Fibroblast of villous mesenchyme (primary cell): ENCODE data around the gene NTM. TPM values are rescaled to one million over a fixed set of nuclear protein-coding genes. Genes with fewer than 3 reads are reported as not detected.

Experiments used
- DNase-seq: peaks from one replicate; pipeline ENCODE4 v3.0.0-alpha.2; 2010; ENCODE audit warnings: low read depth
- H3K4me3 ChIP-seq: 2 replicates; pipeline ENCODE4 v1.5.1; 2011; ENCODE audit warnings: low read depth, mild to moderate bottlenecking, low read length
- total RNA-seq: library from RNA; depleted of rRNA; stranded (reverse); fragments of >200 nt; gene quantifications from 2 replicates; pipeline ENCODE4 v1.2.3, GENCODE V29; 2012
- TF ChIP-seq, protein P1 (sequence below): IDR thresholded peaks from 2 replicates; pipeline ENCODE4 v1.5.1; 2012; ENCODE audit warnings: low read depth, mild to moderate bottlenecking, low read length; ENCODE audit not compliant: insufficient read depth

The NTM gene
- total RNA-seq, 1 donor, result 7.3 TPM

DNA sequence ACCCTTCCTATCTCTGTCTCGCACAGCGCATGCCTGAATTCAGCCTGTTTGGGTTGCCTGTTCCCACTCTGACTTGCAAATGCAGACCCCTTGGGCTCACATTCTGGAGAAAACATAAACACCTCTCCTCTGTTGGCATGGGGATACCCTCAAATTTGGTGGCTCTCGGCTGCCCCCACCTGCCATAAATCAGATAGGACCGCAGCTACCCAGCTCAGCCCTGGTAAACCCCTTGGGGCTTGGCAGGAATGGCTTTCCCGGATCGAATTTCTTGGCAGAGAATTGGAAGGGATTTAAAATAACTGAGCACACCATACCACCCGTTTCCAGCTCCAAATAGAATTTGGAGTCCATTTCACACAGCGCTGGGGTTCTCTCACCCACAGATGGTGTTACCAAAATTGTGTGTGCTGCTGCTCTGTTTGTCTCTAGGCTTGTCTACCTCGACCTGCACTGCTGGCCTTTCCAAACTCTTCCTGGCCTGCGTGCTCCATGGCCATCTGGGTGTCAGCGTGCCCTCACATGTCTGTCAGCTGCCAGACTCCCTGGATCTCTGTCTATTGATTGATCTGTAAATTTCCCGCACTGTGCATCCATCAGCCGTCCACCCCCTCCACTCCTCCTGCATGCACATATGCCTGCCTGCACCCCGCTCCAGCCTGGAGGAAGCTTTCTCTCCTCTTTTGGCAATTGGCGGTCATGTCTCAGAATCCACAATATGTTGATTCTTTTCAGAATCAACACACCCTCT is 134.0 kb downstream of the NTM start:
- H3K4me3 ChIP-seq, result no peak overlapping the region
- TF ChIP-seq, protein P1, sequence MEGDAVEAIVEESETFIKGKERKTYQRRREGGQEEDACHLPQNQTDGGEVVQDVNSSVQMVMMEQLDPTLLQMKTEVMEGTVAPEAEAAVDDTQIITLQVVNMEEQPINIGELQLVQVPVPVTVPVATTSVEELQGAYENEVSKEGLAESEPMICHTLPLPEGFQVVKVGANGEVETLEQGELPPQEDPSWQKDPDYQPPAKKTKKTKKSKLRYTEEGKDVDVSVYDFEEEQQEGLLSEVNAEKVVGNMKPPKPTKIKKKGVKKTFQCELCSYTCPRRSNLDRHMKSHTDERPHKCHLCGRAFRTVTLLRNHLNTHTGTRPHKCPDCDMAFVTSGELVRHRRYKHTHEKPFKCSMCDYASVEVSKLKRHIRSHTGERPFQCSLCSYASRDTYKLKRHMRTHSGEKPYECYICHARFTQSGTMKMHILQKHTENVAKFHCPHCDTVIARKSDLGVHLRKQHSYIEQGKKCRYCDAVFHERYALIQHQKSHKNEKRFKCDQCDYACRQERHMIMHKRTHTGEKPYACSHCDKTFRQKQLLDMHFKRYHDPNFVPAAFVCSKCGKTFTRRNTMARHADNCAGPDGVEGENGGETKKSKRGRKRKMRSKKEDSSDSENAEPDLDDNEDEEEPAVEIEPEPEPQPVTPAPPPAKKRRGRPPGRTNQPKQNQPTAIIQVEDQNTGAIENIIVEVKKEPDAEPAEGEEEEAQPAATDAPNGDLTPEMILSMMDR, result no peak
- DNase-seq, result no peak

DNA sequence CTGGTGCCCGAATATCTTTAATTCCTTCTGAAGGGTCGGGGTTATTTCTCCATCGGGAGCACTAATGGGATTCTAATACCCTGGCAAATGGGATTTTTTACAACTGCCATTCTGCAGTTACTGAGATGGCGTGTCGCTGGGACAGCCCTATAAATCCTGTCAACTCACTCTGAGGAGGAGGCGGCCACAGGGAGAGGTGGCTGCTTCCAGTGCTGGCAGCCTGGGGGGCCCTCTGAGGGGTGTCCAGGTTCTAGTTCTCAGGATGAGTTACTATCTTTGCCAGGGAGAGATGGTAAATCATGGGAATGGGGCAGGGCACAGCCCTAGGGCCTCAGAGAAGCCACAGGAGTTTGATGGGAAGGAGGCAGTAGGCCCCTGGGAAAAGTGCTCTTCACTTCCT is 135.9 kb downstream of the NTM start:
- no peak for DNase-seq
- TF ChIP-seq, protein P1, result no peak
- H3K4me3 ChIP-seq, result no peak overlapping the region

DNA sequence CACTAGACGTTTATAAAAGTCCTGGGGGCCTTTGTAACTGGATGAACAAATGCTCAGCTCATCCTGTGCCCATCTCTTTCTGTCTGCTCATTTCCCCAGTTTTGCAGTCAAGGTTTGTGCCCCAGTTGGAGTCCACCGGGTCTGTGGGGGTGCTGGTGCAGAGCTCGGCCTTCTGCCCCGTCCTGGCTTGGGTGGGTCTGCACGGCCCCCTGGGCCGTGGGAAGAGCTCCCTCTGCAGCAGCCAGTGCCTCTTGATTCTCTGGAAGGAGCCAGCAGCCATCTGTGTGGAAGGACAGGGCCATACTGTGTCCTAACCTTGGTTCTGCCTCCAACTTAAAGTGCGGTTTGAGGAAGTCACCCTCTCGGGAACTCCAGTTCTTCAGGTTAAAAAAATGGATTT is 140.2 kb downstream of the NTM start:
- TF ChIP-seq, protein P1, result no peak
- DNase-seq, result no peak
- no peak overlapping the region for H3K4me3 ChIP-seq

DNA sequence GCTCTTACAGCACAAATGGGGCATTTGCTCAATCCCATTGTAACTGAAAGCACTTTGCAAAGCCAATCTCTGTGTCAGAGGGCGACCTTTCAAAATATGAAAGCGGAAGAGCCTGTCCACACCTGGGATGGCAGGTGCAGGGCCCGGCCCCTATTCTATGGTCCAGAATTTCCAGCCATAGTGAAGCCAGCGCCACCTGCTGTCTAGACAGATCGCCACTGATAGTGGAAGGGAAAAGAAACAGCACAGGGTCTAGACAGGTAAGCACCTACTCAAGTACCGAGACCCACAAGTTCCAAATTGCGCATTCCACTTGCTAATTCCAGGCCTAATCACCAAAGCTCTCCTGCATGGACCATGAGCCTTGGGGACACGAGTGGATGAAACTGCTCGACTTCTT is 141.4 kb downstream of the NTM start:
- DNase-seq, result no peak
- TF ChIP-seq, protein P1, result peak; percentile 27
- no peak overlapping the region for H3K4me3 ChIP-seq

DNA sequence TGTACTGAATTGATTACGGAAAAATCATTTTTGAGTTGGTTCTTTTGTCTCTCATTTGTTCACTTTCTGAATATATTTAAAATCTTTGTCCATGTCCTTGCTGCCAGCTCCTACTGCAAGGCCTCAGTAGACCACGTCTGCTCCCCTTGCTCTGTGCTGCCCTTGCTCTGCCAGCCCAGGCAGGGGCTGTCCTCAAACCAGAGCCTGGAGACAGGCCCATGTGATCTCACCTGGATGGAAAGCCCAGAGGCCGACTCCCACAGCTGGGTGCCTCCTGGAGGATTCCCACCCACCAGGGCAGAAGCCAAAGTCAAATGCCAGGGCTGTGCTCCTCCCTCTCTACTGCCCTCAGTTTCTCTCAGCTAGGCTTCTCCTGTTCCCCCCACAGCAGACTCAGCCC is 141.8 kb downstream of the NTM start:
- TF ChIP-seq, protein P1, result no peak
- no peak overlapping the region for H3K4me3 ChIP-seq
- DNase-seq, result no peak

DNA sequence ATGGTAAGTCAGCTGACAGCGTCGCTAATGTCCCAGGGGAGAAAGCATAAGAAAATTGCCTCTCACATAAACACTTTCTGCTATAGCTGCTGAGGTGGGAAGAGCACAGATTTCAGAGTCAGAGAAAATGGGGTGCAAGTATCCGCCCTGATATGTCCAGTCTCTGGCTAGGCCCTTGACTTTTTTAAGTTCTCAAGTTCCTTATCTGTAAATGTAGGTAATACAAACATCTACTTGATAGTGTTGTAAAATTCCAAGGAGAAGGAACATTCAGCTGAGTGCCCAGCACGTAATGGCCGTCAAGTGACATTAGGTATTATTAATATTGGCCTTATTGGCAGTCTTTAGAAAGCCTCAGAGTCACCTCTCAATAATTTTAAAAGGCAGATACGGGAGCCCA is 143.6 kb downstream of the NTM start:
- no peak overlapping the region for H3K4me3 ChIP-seq
- TF ChIP-seq, protein P1, result no peak
- no peak for DNase-seq
